Nephron progenitor cell (in vitro differentiated cells): Measurements from ENCODE around the gene KPNA6.
"Not testable (repeated sequence)": the region's sequence is repeated elsewhere in the genome, so short reads cannot be mapped to it uniquely, and the experiment has no call there.

Experiments
- DNase-seq: peaks from one replicate; pipeline ENCODE4 v3.0.0; 2021
- H3K27ac Mint-ChIP-seq: 2 replicates; pipeline ENCODE4 v1.8.0; 2021; ENCODE audit warnings: mild to moderate bottlenecking, moderate library complexity, mixed read lengths
- H3K27me3 Mint-ChIP-seq: 2 replicates; pipeline ENCODE4 v1.8.0; 2021; ENCODE audit warnings: mild to moderate bottlenecking, low read depth, mixed read lengths; ENCODE audit not compliant: poor library complexity
- H3K36me3 Mint-ChIP-seq: 2 replicates; pipeline ENCODE4 v1.8.0; 2021; ENCODE audit warnings: low read depth, mixed read lengths
- H3K4me1 Mint-ChIP-seq: 2 replicates; pipeline ENCODE4 v1.8.0; 2021; ENCODE audit warnings: mixed read lengths
- H3K4me3 Mint-ChIP-seq: 2 replicates; pipeline ENCODE4 v1.8.0; 2021; ENCODE audit warnings: mild to moderate bottlenecking, moderate library complexity, mixed read lengths
- H3K9me3 Mint-ChIP-seq: 2 replicates; pipeline ENCODE4 v1.8.0; 2021; ENCODE audit warnings: mild to moderate bottlenecking, moderate library complexity, mixed read lengths
- TF ChIP-seq, protein P1 (sequence below): fragments of 200-600 bp; sonication (generic); IDR thresholded peaks from 2 replicates; pipeline ENCODE4 v1.5.0; 2021; ENCODE audit warnings: antibody characterized with exemption

The KPNA6 gene

DNA sequence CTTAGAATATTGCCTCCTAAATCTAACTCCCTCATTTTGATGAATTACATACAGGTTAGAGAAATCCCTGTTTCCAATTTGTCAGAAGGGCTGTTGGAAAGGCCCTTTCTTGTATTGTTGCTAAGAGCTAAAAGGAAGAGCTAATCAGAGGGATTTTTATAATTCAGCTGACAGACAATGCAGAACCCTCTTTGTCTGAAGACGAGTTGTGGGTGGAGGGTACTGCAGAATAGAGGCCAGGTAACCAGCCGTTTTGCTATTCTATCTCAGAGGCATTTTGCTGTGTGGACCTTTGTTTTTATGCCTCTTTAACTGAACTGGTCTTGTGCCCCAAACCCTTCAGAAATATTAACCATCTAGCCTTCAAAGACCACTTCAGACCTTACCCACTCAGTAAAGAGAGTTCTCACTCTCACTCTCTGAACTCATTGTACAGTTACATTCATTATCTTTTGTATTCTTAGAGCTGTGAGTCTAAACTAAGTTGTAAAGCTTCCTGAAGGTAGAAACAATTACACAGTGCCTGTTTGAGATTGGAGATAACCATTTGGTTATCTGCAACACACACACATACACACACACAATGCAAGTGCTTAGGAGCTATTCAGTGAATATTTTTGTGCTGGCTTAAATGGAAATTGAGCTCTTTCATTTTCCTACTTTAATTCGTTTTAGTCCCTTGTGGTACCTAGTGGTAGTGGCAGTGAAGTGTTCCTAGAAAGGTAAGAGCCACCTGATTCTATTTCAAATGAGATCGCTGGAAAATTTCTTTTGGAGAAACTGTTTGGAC is 19.7 kb downstream of the KPNA6 start:
- H3K36me3 Mint-ChIP-seq = peaks cover 19% of the 10 kb centered on the region
- H3K27me3 Mint-ChIP-seq = peaks cover 5% of the 10 kb centered on the region
- TF ChIP-seq, protein P1, sequence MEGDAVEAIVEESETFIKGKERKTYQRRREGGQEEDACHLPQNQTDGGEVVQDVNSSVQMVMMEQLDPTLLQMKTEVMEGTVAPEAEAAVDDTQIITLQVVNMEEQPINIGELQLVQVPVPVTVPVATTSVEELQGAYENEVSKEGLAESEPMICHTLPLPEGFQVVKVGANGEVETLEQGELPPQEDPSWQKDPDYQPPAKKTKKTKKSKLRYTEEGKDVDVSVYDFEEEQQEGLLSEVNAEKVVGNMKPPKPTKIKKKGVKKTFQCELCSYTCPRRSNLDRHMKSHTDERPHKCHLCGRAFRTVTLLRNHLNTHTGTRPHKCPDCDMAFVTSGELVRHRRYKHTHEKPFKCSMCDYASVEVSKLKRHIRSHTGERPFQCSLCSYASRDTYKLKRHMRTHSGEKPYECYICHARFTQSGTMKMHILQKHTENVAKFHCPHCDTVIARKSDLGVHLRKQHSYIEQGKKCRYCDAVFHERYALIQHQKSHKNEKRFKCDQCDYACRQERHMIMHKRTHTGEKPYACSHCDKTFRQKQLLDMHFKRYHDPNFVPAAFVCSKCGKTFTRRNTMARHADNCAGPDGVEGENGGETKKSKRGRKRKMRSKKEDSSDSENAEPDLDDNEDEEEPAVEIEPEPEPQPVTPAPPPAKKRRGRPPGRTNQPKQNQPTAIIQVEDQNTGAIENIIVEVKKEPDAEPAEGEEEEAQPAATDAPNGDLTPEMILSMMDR = no peak
- H3K9me3 Mint-ChIP-seq = no peaks in the 10 kb centered on the region
- DNase-seq = no peak
- H3K4me3 Mint-ChIP-seq = no peak overlapping the region
- peak overlapping the region; percentile 32 for H3K27ac Mint-ChIP-seq
- H3K4me1 Mint-ChIP-seq = peaks cover 10% of the 10 kb centered on the region

DNA sequence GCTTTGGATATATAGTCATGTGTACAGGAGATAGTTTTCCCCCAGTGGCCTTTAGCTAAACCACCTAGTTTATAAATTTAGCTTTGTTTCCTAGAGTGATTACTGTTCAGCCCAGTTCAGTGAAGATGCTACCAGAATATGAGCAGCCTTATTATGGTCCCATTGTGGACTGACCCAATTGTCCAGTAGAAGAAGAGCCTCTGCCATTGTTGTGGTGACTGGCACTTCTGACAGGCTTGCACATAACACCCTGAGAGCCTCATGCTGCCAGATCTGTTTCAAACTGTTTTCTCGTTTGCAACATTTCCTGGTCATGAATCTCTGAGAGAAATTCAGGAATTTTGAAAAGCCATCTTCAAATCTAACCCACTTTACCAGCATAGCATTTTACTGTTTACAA is 20.6 kb downstream of the KPNA6 start:
- Mint-ChIP-seq H3K4me1 (peaks cover 10% of the 10 kb centered on the region), H3K9me3 (no peaks in the 10 kb centered on the region), H3K27ac (no peak overlapping the region), H3K36me3 (peaks cover 23% of the 10 kb centered on the region), H3K27me3 (no peaks in the 10 kb centered on the region), H3K4me3 (no peak overlapping the region)
- TF ChIP-seq, protein P1 = no peak
- no peak for DNase-seq

DNA sequence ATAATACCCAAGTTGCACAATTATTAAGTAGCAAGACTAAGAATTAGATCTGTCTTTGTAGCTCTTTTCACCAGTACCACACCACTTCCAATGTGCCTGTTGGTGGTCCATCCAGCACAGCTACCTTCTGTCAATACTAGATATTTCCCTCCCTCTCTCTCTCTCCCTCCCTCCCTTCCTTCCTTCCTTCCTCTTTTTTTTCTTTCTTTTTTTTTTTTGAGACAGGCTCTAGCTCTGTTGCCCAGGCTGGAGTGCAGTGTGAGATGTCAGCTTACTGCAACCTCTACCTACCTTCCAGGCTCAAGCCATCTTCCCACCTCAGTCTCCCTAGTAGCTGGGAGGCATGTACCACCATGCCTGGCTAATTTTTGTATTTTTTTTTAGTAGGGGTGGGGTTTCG is 21.1 kb downstream of the KPNA6 start:
- Mint-ChIP-seq H3K27ac (peak overlapping the region; percentile 94), H3K4me1 (peaks cover 10% of the 10 kb centered on the region), H3K9me3 (no peaks in the 10 kb centered on the region), H3K27me3 (no peaks in the 10 kb centered on the region), H3K36me3 (peaks cover 26% of the 10 kb centered on the region), H3K4me3 (no peak overlapping the region)
- TF ChIP-seq, protein P1 = no peak
- no peak for DNase-seq

DNA sequence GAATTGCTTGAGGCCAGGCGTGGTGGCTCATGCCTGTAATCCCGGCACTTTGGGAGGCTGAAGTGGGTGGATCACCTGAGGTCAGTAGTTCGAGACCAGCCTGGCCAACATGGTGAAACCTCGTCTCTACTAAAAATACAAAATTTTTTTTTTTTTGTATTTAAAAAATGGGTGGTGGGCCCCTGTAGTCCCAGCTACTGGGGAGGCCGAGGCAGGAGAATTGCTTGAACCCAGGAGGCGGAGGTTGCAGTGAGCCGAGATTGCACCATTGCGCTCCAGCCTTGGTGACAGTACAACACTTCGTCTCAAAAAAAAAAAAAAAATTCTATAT is 26.1 kb downstream of the KPNA6 start:
- H3K27ac Mint-ChIP-seq, H3K27me3 Mint-ChIP-seq, DNase-seq, H3K4me1 Mint-ChIP-seq, H3K9me3 Mint-ChIP-seq, H3K4me3 Mint-ChIP-seq: not testable (repeated sequence)
- peaks cover 55% of the 10 kb centered on the region for H3K36me3 Mint-ChIP-seq

DNA sequence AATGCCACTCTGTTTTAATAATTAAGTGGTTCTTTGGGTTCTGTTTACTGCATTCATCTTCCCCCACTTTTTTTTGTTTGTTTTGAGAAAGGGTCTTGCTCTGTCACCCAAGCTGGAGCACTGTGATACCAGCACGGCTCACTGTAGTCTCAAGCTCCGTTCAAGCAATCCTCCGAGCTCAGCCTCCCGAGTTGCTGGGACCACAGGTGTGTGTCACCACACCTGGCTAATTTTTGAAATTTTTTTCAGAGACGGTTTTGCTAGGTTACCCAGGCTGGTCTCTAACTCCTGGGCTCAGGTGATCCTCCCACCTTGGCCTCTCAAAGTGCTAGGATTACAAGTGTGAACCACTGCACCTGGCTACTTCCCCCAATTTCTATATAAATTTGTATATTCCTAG is 29.3 kb downstream of the KPNA6 start:
- Mint-ChIP-seq H3K36me3 (peaks cover 36% of the 10 kb centered on the region), H3K27ac (no peak overlapping the region), H3K27me3 (no peaks in the 10 kb centered on the region), H3K9me3 (no peaks in the 10 kb centered on the region), H3K4me3 (no peak overlapping the region), H3K4me1 (no peaks in the 10 kb centered on the region)
- DNase-seq = no peak
- TF ChIP-seq, protein P1 = no peak

DNA sequence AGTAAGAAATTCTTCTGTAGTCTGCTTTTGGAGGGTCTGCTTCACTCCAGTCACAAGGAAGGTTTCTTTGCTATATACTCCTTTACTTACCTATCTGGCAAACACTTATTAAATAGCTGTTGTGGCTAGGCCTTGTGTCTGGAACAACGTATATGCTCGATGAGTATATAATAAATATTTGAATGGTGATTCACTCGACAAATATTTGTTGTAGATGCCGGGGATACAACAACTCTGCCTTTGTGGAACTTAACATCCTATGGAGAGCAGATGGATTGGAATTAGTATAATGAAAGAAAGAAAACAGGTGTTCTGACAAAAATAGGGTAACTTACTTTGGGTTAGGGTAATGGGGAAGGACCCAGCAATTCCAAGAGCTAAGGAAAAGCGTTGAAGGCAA is 31.1 kb downstream of the KPNA6 start:
- Mint-ChIP-seq H3K9me3 (no peaks in the 10 kb centered on the region), H3K4me3 (no peak overlapping the region), H3K27ac (peak overlapping the region; percentile 30), H3K27me3 (no peaks in the 10 kb centered on the region), H3K36me3 (peaks cover 33% of the 10 kb centered on the region), H3K4me1 (peaks cover 4% of the 10 kb centered on the region)
- TF ChIP-seq, protein P1 = no peak
- DNase-seq = no peak
